Mesenchymal stem cell (in vitro differentiated cells and primary cell): Measurements from ENCODE around the gene CAMKMT.
A peak's percentile ranks its signal among the peaks of the same experiment; 100 is the strongest.

ENCODE experiments used
- DNase-seq: peaks from one replicate; pipeline ENCODE4 v3.0.0-alpha.2; 2013
- H2AFZ ChIP-seq: one replicate; pipeline ENCODE4 v1.6.1; 2013; ENCODE audit warnings: low read depth, mild to moderate bottlenecking, control low read depth, inconsistent platforms, low read length, moderate library complexity
- H2AK5ac ChIP-seq: 2 replicates; pipeline ENCODE4 v1.6.1; 2013; ENCODE audit warnings: low read length, moderate library complexity, mild to moderate bottlenecking, inconsistent platforms; ENCODE audit not compliant: severe bottlenecking
- H2BK120ac ChIP-seq: one replicate; pipeline ENCODE4 v1.6.1; 2013; ENCODE audit warnings: low read depth, mild to moderate bottlenecking, inconsistent platforms, low read length, moderate library complexity
- H2BK12ac ChIP-seq, 2 experiments: one replicate each; pipeline ENCODE4 v1.6.1; 2013; ENCODE audit warnings: inconsistent platforms in 2 of 2, low read length in 2 of 2, mild to moderate bottlenecking in 2 of 2, moderate library complexity in 2 of 2, control low read depth in 1 of 2
- H2BK15ac ChIP-seq: one replicate; pipeline ENCODE4 v1.6.1; 2013; ENCODE audit warnings: mild to moderate bottlenecking, low read depth, inconsistent platforms; ENCODE audit not compliant: poor library complexity, severe bottlenecking
- H2BK5ac ChIP-seq: 2 replicates; pipeline ENCODE4 v1.6.1; 2013; ENCODE audit warnings: low read depth, mild to moderate bottlenecking, low read length, control low read depth, inconsistent platforms; ENCODE audit not compliant: poor library complexity, severe bottlenecking
- H3K14ac ChIP-seq, 2 experiments: one replicate each; pipeline ENCODE4 v1.6.1; 2013; ENCODE audit warnings: inconsistent platforms in 2 of 2, low read length in 2 of 2, control low read depth in 1 of 2, mild to moderate bottlenecking in 1 of 2, moderate library complexity in 1 of 2
- H3K18ac ChIP-seq, 2 experiments: one replicate each; pipeline ENCODE4 v1.6.1; 2013; ENCODE audit warnings: inconsistent platforms in 2 of 2, low read length in 2 of 2, control low read depth in 1 of 2, low read depth in 1 of 2, mild to moderate bottlenecking in 1 of 2
- H3K23ac ChIP-seq, 2 experiments: one replicate each; pipeline ENCODE4 v1.6.1; 2013; ENCODE audit warnings: inconsistent platforms in 2 of 2, low read length in 2 of 2, mild to moderate bottlenecking in 2 of 2, moderate library complexity in 2 of 2, control low read depth in 1 of 2
- H3K27ac ChIP-seq: 2 replicates; pipeline ENCODE4 v1.5.1; 2013; ENCODE audit warnings: mild to moderate bottlenecking, moderate library complexity, low read length, control low read depth, inconsistent platforms; ENCODE audit not compliant: poor library complexity, severe bottlenecking
- H3K27me3 ChIP-seq, 2 experiments: 2 replicates each; pipeline versions ENCODE4 v1.6.1 to v1.7.0; 2013; ENCODE audit warnings: low read length in 2 of 2, mild to moderate bottlenecking in 2 of 2, moderate library complexity in 2 of 2, control low read depth in 1 of 2, inconsistent platforms in 1 of 2; ENCODE audit not compliant: control insufficient read depth in 1 of 2, insufficient read depth in 1 of 2
- H3K36me3 ChIP-seq, 2 experiments: 2 replicates each; pipeline versions ENCODE4 v1.6.1 to v1.7.0; 2013; ENCODE audit warnings: low read length in 2 of 2, control low read depth in 1 of 2, inconsistent platforms in 1 of 2, low read depth in 1 of 2, mild to moderate bottlenecking in 1 of 2; ENCODE audit not compliant: insufficient read depth in 2 of 2, control insufficient read depth in 1 of 2
- H3K4ac ChIP-seq, 2 experiments: one replicate each; pipeline ENCODE4 v1.6.1; 2013; ENCODE audit warnings: inconsistent platforms in 2 of 2, low read length in 2 of 2, mild to moderate bottlenecking in 2 of 2, moderate library complexity in 2 of 2, control low read depth in 1 of 2, low read depth in 1 of 2
- H3K4me1 ChIP-seq: 2 replicates; pipeline ENCODE4 v1.6.1; 2013; ENCODE audit warnings: low read depth, low read length, control low read depth; ENCODE audit not compliant: control insufficient read depth, insufficient read depth
- H3K4me2 ChIP-seq: 2 replicates; pipeline ENCODE4 v1.6.1; 2013; ENCODE audit warnings: low read length, mild to moderate bottlenecking, inconsistent platforms; ENCODE audit not compliant: poor library complexity, severe bottlenecking
- H3K4me3 ChIP-seq, 2 experiments: 2 replicates each; pipeline versions ENCODE4 v1.5.1 to v1.7.0; 2013; ENCODE audit warnings: low read length in 2 of 2, mild to moderate bottlenecking in 2 of 2, control low read depth in 1 of 2, low read depth in 1 of 2; ENCODE audit not compliant: insufficient read depth in 1 of 2
- H3K79me1 ChIP-seq: replicated peaks from 2 replicates; pipeline ENCODE4 v1.6.1; 2013; ENCODE audit warnings: mild to moderate bottlenecking, control low read depth, low read length, inconsistent platforms; ENCODE audit not compliant: poor library complexity, severe bottlenecking
- H3K9ac ChIP-seq: 2 replicates; pipeline ENCODE4 v1.7.0; 2013; ENCODE audit warnings: mild to moderate bottlenecking, low read length, moderate library complexity
- H3K9me3 ChIP-seq: 2 replicates; pipeline ENCODE4 v1.7.0; 2013; ENCODE audit warnings: mild to moderate bottlenecking, low read length; ENCODE audit not compliant: control insufficient read depth
- H4K8ac ChIP-seq: one replicate; pipeline ENCODE4 v1.6.1; 2013; ENCODE audit warnings: inconsistent platforms, mild to moderate bottlenecking, low read length, moderate library complexity
- H4K91ac ChIP-seq: one replicate; pipeline ENCODE4 v1.6.1; 2013; ENCODE audit warnings: mild to moderate bottlenecking, low read length, inconsistent platforms
- WGBS: methylation state at CpG from one replicate; pipeline ENCODE4 v1.1.7; 2013; ENCODE audit warnings: mixed read lengths; 5-methylcytosine and 5-hydroxymethylcytosine counted together

CAMKMT gene

DNA sequence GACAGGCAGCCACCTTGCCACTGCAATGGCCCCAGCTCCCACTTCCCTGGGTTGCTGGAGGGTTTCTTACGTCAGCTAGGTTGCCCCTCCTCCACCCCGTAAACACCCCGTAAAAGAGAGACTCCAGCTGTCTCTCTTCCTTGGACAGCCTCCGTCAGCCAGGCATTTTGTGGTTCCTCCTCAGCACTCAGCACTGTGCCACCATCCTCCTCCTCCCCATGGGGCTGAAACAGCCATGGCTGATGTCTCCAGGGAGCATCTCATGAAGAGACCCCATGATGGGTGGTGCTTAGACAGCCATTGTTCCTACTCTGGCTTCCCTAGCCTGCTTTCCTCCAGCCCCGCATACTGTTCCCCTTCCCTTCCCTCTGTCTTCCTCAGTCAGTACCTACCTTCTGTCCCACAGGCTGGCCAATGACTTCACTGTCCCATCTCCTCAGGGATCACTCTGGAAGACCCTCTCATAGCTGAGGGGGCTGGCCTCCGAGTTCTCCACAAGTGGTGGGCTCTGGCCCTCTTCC, 436.5 kb downstream of the CAMKMT start:
- Histone ChIP-seq H3K36me3 (no peaks in the 10 kb centered on the region), H3K4me3 (no peak overlapping the region), H3K27ac (no peak overlapping the region), H2BK120ac (no peak overlapping the region), H3K27me3 (peaks cover 70 to 76% of the 10 kb centered on the region in 2 experiments), H4K8ac (no peak overlapping the region), H3K9ac (no peak overlapping the region), H2AFZ (no peak overlapping the region), H3K4ac (no peak overlapping the region), H3K4me1 (peaks cover 11% of the 10 kb centered on the region), H3K18ac (no peak overlapping the region), H3K4me2 (no peak overlapping the region), H3K9me3 (peaks cover 5% of the 10 kb centered on the region), H2BK15ac (no peak overlapping the region), H3K14ac (no peak overlapping the region), H3K79me1 (no peaks in the 10 kb centered on the region), H2AK5ac (no peak overlapping the region), H3K23ac (no peak overlapping the region), H2BK12ac (no peak overlapping the region), H4K91ac (no peak overlapping the region), H2BK5ac (no peak overlapping the region)
- WGBS: 73% methylated on average over 6 of the region's 6 CpGs
- no peak for DNase-seq

DNA sequence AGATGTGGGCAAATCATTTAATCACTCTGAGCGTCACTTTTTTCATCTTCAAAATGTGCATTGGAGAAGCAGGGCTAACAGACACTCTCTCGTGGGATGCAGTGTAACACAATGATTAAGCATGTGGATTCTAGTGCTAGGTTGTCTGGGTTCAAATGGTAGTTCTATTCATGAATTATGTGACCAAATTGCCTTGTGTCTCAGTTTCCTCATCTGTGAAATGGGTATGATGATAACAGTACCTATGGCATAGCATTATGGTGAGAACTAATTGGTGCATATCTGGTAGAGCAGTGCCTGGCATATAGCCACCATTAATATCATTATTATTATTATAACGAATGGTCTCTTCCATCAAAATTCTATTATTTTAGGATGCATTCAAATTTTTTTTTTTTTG, 437.4 kb downstream of the CAMKMT start:
- no peak overlapping the region for H2BK15ac ChIP-seq
- H3K9me3 ChIP-seq: peaks cover 5% of the 10 kb centered on the region
- H3K4me1 ChIP-seq: peaks cover 11% of the 10 kb centered on the region
- no peak overlapping the region for H2BK120ac ChIP-seq
- no peak overlapping the region for H4K8ac ChIP-seq
- no peak overlapping the region for H4K91ac ChIP-seq
- H3K14ac ChIP-seq: no peak overlapping the region
- no peak overlapping the region for H3K27ac ChIP-seq
- no peak overlapping the region for H2BK12ac ChIP-seq
- no peaks in the 10 kb centered on the region for H3K36me3 ChIP-seq
- H3K27me3 ChIP-seq: peaks cover 73 to 78% of the 10 kb centered on the region in 2 experiments
- no peak overlapping the region for H2AK5ac ChIP-seq
- no peak overlapping the region for H3K23ac ChIP-seq
- no peak overlapping the region for H2AFZ ChIP-seq
- H3K4me3 ChIP-seq: no peak overlapping the region
- no peak overlapping the region for H2BK5ac ChIP-seq
- DNase-seq: no peak
- 90% methylated on average over 2 of the region's 3 CpGs for WGBS
- no peak overlapping the region for H3K4me2 ChIP-seq
- no peak overlapping the region for H3K4ac ChIP-seq
- no peaks in the 10 kb centered on the region for H3K79me1 ChIP-seq
- H3K9ac ChIP-seq: no peak overlapping the region
- no peak overlapping the region for H3K18ac ChIP-seq

DNA sequence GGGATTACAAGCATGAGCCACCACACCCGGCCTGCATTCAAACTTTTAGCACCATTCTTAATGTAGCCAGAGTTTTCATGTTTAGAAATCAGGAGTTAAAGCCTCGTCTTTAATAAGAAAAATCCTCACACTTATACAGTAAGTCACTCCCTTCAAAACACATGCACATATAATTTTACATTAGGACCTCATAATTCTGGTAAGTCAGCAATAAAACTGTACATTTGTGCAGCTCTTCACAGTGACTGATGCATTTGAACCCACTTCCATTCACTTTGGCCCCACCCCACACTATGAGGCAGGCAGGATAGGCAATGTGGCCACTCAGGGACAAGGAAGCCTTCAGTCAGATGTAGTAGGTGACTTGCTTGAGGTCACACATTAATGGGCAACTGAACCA, 438.0 kb downstream of the CAMKMT start:
- no peak for DNase-seq
- Histone ChIP-seq H3K9me3 (peaks cover 5% of the 10 kb centered on the region), H3K14ac (no peak overlapping the region), H3K4ac (no peak overlapping the region), H3K4me2 (no peak overlapping the region), H2AK5ac (no peak overlapping the region), H3K36me3 (no peaks in the 10 kb centered on the region), H3K27me3 (peaks cover 80 to 85% of the 10 kb centered on the region in 2 experiments), H2BK5ac (no peak overlapping the region), H3K9ac (no peak overlapping the region), H3K27ac (no peak overlapping the region), H3K23ac (no peak overlapping the region), H3K4me1 (peaks cover 11% of the 10 kb centered on the region), H2BK120ac (no peak overlapping the region), H4K91ac (no peak overlapping the region), H3K79me1 (no peaks in the 10 kb centered on the region), H2AFZ (no peak overlapping the region), H3K4me3 (no peak overlapping the region), H4K8ac (no peak overlapping the region), H2BK15ac (no peak overlapping the region), H2BK12ac (no peak overlapping the region), H3K18ac (peak overlapping the region in 1 of 2 experiments; percentile 7)
- 74% methylated on average over 2 of the region's 2 CpGs for WGBS

DNA sequence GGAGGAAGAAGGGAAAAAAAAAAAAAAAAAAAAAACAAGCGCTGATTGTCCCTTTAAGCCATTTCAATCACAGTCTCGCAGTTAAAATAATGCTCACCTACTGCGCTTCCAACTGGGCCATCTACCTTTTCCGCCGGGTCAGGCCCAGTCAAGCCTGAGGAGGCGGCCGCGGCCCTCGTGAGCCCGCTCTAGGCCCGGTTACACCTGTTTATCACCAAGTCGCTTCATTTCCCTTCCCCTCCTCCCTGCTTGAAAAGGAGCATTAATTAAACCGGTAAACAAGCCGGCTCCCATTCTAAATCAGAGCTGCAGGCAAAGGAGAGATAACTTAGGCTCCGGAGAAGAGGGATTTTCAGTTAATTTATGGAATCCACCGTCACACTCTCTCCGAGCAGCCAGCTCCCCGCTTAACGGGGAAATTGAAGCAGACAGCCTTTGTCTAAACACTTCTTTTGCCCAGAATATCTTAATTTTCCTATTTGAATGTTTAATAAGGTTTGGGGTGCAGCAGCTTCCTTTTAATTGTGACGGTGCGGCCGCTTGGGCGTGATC, 439.6 kb downstream of the CAMKMT start:
- H2AK5ac ChIP-seq: no peak overlapping the region
- no peak overlapping the region for H3K9ac ChIP-seq
- no peaks in the 10 kb centered on the region for H3K36me3 ChIP-seq
- peaks cover 11% of the 10 kb centered on the region for H3K4me1 ChIP-seq
- H3K9me3 ChIP-seq: peaks cover 5% of the 10 kb centered on the region
- no peak for DNase-seq
- no peak overlapping the region for H2AFZ ChIP-seq
- H3K23ac ChIP-seq: no peak overlapping the region
- no peak overlapping the region for H3K18ac ChIP-seq
- H3K27me3 ChIP-seq: peaks cover 91 to 95% of the 10 kb centered on the region in 2 experiments
- H3K4me2 ChIP-seq: peak overlapping the region; percentile 44
- H3K27ac ChIP-seq: no peak overlapping the region
- no peak overlapping the region for H3K14ac ChIP-seq
- H2BK12ac ChIP-seq: no peak overlapping the region
- H4K8ac ChIP-seq: no peak overlapping the region
- no peaks in the 10 kb centered on the region for H3K79me1 ChIP-seq
- H4K91ac ChIP-seq: no peak overlapping the region
- H3K4ac ChIP-seq: no peak overlapping the region
- WGBS: 6% methylated on average over 16 of the region's 23 CpGs
- no peak overlapping the region for H3K4me3 ChIP-seq
- no peak overlapping the region for H2BK5ac ChIP-seq
- H2BK120ac ChIP-seq: no peak overlapping the region
- no peak overlapping the region for H2BK15ac ChIP-seq
